ENCODE measurements around the gene AMPD2.

AMPD2 gene

DNA sequence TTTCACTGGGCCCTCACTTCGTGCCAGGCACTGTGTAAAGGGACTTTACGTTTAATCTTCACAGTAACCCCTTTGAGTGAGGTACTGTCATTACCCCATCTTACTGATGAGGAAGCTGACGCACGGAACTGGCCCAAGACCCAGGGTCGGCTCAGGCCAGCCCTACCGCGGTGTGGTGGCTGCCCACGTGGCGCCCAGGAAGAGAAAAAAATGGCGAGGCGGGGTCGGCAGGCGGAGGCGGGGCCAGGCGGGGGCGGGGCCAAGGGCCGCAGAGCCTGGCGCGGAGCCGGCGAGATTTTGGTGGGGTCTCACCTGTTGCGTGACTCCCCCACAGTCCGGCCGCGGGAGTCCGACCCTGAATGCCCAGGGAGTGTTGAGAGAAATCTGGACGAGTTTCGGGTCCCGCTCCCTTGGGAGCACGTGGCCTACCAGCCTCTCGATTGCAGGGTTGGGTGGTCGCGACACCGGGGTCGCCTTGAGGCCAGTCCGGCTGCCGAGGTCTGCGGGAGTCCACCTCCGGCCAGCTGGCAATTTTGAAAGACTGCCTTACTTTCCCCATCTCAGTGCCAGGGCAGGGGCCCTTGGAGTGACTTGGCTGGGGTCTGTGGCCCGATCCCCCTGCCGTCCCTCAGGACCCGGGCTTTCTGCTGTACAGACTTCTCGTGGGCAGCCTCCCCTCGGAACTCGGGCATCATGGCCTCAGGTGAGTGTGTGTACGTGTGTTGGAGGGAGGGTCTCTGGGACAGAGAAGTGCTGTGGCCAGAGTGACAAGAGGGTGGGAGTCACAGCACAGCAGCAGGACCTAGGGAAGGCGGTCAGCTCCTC, at the start of gene AMPD2, which contains the start of gene GNAT2:
TSS of gene AMPD2 (plus strand) at position 262 of the 825 bp plus-strand sequence. CDS start 1,339 bp downstream, outside the sequence.
TSS of gene GNAT2 (minus strand) at position 41 of the 825 bp plus-strand sequence. CDS start 6,746 bp downstream, outside the sequence.
- no peak for DNase-seq

DNA sequence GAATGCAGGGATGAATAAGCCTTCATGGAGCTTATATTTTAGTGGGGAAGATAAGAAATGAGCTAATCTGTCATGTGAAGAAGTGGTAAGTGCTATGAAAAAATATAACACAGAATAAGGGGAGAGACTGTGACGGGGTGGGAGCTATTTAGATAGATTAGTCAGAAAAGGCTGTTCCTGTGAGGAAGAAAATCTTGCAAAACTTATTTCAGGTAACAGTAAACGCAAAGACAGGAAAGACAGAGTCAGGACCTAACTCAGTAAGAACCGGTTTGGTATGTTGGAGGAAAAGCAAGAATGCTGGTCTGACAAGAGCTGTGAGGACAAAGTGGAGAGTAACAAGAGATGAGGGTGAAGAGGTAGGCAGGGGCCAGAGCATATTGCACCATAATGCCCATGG, 49.2 kb upstream of the AMPD2 start:
- no peak for DNase-seq

DNA sequence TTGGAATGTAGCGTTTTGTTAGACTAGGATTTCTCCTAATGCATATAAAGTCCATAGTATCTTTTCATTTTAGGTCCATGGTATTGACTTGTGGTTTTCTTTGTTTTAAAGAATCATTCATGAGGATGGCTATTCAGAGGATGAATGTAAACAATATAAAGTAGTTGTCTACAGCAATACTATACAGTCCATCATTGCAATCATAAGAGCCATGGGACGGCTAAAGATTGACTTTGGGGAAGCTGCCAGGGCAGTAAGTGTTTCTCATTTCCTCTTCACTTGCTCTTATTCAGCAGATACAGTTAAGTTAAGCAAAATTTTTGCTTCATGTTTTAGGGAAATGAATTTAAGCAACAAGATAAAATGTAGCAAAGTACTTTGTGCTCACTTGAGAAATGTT, 45.9 kb upstream of the AMPD2 start:
- no peak for DNase-seq

DNA sequence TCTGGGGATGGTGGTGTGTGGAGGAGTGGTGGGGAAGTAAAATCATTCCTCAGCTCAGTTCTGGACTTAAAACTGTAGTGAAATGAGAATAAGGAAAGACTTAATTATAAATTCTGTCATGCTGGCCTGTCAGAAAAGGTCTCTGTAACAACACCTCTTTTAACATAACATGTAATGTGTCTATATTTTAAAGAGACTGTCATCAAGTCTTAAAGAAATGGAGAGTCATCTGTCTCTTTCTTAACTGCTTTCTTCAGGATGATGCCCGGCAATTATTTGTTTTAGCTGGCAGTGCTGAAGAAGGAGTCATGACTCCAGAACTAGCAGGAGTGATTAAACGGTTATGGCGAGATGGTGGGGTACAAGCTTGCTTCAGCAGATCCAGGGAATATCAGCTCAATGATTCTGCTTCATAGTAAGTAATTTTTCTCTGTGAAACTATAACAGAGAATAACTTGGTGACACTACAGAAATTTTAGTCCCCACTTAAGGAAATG, 40.6 kb upstream of the AMPD2 start:
- DNase-seq: no peak

GRCh38 chr1:109579491-109579890, 40.1 kb upstream of the AMPD2 start:
- no peak for DNase-seq

DNA sequence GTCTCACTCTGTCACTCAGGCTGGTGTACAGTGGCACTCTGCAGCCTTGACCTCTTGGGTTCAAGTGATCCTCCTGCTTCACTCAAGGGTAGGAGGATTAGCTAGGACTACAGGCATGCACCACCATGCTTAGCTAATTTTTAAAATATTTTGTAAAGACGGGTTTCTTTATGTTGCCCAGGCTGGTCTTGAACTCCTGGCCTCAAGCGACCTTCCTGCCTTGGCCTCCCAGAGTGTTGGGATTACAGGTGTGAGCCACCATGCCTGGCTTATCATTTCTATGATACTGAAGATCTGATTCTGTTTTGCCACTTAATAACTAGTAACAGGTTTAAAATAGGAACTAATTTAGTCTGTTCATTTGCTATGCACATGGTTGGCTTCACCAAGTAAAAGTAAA, 37.6 kb upstream of the AMPD2 start:
- no peak for DNase-seq

DNA sequence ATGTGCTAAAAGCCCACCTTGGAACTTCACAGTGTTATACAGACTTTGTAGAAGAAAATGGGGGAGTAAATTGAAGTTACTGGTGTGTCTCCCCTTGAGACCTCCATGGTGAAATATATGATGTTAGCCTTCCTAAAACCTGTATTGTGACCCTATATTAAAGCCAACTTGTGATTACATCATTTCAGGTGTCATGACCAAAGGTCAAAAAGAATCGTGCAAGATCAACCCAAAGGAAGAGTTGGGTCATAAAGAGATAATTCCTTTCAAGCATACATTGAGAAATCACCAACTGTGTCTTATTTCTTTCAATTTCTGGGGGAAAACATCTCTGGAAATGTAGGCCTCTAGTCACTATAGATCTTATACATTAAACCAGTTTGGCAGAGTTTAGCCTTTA, 34.9 kb upstream of the AMPD2 start:
- no peak for DNase-seq

- no peak for DNase-seq
Measured at GRCh38 chr1:109586055-109586454, 33.6 kb upstream of the AMPD2 start.

- no peak for DNase-seq
Measured at GRCh38 chr1:109589177-109589576, 30.5 kb upstream of the AMPD2 start.

GRCh38 chr1:109589679-109590078, 30.0 kb upstream of the AMPD2 start:
- DNase-seq: no peak

GRCh38 chr1:109592916-109593315, 26.7 kb upstream of the AMPD2 start:
- no peak for DNase-seq

GRCh38 chr1:109595531-109595930, 24.1 kb upstream of the AMPD2 start:
- no peak for DNase-seq

- no peak for DNase-seq
Measured at GRCh38 chr1:109598156-109598555, 21.5 kb upstream of the AMPD2 start.

- DNase-seq: no peak
Measured at GRCh38 chr1:109598655-109599054, 21.0 kb upstream of the AMPD2 start.

DNA sequence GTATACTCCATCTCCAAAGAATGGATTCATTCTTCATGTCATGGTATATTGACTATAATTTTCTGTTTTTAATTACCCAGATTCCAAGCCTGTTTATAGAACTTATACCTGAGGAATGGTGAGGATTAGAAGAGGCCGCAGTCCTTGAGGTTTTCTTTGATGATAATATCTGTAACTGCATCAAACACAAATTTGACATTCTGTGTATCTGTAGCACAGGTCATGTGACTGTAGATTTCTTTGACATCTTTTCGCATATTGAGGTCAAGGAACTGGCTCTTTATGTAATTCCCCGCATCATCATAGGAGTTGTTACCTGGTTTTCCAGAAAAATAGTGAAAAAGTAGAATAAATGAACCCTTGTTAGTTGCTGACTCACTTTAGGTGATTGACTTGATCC, 16.4 kb upstream of the AMPD2 start:
- DNase-seq: no peak

- no peak for DNase-seq
Measured at GRCh38 chr1:109605381-109605780, 14.3 kb upstream of the AMPD2 start.

GRCh38 chr1:109609881-109610280, 9.8 kb upstream of the AMPD2 start:
- DNase-seq: no peak

GRCh38 chr1:109610609-109611307, 8.9 kb upstream of the AMPD2 start:
- DNase-seq: no peak

- DNase-seq: no peak
Measured at GRCh38 chr1:109611308-109611990, 8.2 kb upstream of the AMPD2 start.

DNA sequence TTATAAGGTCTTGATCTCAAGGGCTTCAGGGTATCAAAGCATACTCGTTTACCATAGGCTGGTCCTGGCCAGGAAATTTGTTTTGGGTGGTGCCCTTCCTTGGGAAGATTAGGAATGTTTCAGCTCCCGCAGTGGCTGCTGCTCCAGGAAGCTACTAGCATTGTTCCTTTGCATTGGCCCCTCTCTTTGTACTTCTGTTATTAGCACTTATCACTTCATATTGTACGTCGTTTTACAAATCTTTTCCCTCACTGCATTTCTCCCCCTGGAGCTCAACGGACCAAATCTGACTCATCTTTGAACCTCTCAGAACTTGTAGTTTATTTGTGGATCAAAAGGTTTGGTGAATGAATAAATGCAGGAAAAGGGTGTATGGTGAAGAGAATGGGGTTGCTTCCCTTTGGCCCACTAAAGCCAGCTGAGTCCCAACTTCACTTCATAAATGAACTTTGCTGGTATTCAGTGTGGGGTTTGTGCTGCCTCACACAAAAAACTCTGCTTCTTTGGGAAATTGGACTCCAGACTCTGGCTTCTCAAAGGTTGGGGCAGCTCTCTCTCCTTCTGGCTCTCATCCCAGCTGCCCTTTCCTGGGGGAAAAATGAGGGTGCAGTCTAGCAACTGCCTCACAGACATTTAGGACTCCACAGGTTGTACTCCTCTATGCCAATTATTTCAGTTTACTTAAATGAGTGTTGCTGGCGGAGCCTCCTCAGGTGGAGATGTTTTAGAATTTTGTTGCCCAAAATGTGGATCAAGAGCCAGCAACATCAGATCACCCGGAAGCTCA, 6.1 kb upstream of the AMPD2 start:
- no peak for DNase-seq

GRCh38 chr1:109615879-109616278, 3.8 kb upstream of the AMPD2 start:
- DNase-seq: no peak

GRCh38 chr1:109616391-109616790, 3.2 kb upstream of the AMPD2 start:
- DNase-seq: no peak

All from NCI-H1436 treated with DMSO at 0.1 percent for 48 hours (cell line).